OCI-LY7 (cell line): ENCODE data around the gene C20orf141.

ENCODE experiments used
- CTCF ChIP-seq: fragments of 200-600 bp; sonication (generic); conservative IDR thresholded peaks from 2 replicates; pipeline ENCODE4 v1.5.1; 2014; ENCODE audit warnings: mild to moderate bottlenecking, antibody characterized with exemption, low read length, moderate library complexity, mixed read lengths
- EZH2phosphoT487 ChIP-seq: fragments of 200-600 bp; sonication (generic); IDR thresholded peaks from 2 replicates; pipeline ENCODE4 v1.6.1; 2018; ENCODE audit warnings: low read depth, borderline replicate concordance, mild to moderate bottlenecking, mixed run types, antibody characterized with exemption, low read length, moderate library complexity, mixed read lengths

GRCh38 chr20:2846698-2847097 lies 31.9 kb downstream of the C20orf141 start:
- TF ChIP-seq CTCF (no peak), EZH2phosphoT487 (no peak)
